ENCODE results near the gene SLC6A19.

Gene SLC6A19

DNA sequence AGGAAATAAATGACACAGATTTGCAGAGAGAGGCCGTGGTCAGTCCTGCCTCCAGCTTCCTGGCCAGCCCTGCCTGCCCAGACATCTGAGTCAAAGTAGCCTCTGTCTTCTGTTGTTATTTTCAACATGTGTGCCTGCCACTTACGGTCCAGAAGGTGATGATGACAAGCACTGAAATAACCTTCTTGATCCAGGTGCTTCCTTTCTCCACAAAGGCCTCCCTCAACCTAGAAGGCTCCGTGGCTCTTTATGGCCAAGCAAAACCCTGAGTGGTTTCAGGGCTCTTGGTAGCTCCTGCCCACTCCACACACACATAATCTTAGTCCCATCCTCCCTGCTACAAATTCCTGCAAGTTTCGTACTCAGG is 34.1 kb upstream of the SLC6A19 start:
- no peak for DNase-seq

DNA sequence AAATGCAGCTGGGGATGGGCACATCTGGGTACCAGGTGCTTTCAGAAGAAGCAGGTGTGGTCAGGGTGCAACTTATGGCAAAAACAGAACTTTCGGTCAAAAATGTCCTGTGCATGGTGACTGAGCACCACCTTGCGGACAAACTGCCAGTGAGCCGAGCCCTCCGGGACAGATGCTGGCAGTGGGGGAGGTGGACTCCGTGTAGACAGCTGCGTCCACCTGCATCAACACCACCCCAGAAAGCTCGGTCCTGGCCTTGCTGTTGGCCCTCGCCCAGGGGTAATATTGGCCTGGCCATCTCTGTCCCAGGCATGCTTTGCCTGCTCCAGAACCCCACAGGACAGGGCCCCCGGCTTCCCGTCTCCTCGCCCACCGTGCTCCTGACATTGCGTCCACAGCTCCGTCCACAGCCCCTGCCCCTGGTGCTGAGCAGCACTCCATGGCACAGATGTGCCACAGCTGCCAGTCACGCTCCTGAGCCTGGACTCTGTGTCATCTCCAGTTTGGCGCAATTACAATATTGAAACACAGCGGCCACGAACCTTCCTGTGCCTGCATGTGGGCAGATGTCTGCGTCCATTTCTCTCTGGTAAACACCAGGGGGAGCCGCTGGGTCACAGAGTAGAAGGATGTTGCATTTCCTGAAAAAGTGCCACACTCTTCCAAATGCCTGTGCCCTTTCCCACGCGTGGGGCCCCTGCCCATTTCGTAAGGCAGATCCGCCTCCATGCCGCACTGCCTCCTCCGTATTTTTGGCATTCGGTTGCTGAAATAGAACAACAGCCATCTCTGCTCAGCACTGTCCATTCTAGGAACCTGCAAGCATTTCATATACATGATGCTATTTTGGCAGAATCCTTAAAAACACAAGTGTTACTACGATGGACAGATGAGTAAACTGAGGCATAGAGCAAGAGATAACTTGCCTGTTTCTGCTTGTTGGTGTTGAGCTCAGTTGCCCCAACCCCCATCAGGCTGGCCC is 33.4 kb upstream of the SLC6A19 start:
- DNase-seq, result peak; percentile 46

DNA sequence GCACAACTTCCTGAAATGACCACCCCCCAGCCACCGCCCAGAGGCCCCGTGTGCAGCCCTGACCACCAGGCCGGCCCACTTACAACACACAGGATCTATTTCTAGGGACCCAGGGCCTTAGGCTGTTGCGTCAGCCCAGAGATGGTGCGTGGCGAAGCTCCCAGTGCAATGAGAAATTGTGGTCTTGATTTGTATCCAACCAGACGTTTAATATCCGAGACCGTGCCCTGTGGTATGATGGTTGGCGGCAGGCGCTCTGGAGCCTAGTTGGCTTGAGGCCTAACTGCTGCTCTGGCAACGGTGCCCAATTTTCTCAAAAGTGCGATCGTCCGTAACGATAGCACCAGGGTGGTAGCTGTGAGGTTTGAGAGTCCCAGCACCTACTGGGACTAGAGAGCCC is 32.6 kb upstream of the SLC6A19 start:
- DNase-seq, result no peak

DNA sequence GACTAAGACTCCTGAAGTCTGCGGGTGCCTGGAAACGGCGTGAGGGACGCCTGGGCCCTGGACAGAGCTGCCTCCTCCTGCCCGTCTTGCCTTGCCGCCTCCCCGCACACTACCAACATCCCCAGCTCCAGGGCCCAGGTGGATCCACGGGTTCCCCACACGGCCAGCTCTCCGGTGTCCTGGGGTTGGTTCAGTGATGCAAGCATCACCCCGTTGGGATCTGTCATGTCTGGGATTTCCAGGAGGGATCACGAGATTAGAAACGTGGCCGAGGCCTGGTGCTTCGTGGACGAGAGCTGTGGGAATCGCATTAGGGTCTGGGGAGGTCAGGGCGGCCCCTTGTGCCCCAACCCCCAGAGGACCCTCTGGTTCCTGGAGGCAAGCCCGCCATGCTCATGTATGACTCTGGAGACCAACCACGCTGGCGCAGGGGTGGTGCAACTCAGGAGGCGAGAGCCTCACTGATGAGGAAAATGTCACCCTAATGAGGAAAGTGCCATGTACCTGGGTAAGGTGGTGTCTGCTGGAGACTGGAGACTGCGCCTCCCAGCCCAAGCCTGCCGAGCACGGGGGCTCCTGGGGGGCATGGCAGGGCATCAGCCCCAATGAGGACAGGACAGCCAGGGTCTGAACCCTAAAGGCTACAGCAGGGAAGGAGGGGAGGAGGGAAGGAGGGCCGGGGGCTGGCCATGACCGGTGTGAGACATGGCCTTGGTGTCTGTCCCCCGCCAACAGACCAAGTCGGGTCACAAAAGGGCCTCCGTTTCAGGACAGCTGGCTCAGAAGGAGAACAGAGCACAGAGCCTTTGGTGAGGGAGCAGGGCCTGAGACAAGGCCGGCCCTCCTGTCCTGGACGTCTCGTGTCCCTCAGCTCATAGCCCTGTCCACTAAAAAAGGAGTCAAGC is 31.9 kb upstream of the SLC6A19 start:
- no peak for DNase-seq

- no peak for DNase-seq
These were observed 30.0 kb upstream of the SLC6A19 start for GRCh38 chr5:1171340-1171941.

- no peak for DNase-seq
These were observed 29.3 kb upstream of the SLC6A19 start for GRCh38 chr5:1172007-1172581.

DNA sequence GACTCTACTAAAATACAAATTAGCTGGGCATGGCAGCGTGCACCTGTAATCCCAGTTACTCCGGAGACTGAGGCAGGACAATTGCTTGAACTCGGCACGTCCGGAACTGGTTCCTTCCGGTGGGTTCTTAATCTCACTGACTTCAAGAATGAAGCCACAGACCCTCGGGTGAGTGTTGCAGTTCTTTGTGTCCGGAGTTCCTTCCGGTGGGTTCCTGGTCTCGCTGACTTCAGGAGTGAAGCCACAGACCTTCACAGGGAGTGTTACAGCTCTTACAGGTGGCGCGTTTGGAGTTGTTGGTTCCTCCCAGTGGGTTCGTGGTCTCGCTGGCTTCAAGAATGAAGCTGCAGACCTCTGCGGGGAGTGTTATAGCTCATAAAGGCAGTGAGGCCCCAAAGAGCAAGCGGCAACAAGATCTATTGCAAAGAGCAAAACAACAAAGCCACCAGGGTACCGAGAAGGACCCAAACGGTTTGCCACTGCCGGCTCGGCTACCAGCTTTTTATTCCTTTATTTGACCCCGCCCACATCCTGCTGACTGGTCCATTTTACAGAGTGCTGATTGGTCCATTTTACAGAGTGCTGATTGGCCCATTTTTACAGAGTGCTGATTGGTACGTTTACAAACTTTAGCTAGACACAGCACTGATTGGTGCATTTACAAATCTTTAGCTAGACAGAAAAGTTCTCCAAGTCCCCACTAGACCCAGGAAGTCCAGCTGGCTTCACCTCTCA is 28.6 kb upstream of the SLC6A19 start:
- no peak for DNase-seq

- no peak for DNase-seq
These were observed 27.8 kb upstream of the SLC6A19 start for GRCh38 chr5:1173485-1174070.

DNA sequence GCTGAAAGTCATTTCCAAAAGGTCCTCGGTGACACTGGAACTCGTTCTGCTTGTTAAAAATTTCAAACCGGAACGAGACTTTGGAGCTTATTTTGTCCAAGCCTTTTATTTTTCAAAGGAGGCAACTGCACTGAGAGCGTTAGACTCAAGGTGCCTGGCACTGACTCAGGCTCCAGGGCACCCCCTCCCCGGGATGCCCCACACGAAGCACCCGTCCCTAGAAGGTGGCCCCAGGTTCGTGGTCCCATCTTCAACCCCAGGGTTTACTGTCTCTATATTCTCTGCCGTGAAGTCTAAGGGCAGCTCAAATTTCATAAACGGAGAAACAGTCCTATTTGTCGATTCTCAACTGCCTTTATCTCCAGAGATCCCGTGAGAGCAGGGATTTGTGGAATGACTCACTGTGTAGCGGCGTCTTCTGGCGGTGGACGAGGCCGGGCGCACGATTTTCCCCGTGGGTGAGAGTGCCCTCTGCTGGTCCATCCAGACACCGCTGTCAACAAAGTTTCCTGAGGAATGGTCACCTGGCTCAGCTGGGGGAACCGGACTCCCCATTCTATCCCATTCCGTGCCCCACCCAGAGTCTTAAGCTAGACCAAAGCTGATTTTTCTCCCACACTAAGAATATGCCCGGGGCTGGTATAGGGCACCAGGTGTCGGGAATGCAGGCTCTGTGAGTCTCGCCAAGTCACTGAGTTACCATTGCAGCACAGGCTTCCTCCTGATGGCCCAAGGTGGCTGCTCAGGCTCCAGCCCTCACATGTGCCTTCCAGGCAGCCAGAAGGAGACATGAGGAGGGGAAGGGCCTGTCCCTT is 27.1 kb upstream of the SLC6A19 start:
- peak; percentile 24 for DNase-seq

DNA sequence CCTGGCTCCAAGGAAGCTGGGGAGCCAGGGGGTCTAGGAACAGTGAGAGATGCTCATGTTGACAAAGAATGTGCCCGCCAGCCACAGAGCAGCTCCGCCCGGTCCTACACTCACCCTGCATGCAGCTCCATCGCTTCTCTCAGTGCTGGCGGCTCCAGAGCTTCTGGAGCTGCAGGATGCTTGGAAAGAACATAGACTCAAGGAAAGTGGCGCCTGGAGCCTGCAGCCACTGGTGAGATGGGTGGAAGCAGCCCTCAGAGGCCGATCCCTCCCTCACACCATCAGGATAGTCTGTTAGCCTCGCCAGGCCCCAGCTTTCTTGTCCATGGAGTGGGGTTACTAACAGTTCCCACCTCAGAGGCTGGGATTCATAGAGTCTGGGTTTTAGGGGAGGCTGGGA is 26.4 kb upstream of the SLC6A19 start:
- no peak for DNase-seq

DNA sequence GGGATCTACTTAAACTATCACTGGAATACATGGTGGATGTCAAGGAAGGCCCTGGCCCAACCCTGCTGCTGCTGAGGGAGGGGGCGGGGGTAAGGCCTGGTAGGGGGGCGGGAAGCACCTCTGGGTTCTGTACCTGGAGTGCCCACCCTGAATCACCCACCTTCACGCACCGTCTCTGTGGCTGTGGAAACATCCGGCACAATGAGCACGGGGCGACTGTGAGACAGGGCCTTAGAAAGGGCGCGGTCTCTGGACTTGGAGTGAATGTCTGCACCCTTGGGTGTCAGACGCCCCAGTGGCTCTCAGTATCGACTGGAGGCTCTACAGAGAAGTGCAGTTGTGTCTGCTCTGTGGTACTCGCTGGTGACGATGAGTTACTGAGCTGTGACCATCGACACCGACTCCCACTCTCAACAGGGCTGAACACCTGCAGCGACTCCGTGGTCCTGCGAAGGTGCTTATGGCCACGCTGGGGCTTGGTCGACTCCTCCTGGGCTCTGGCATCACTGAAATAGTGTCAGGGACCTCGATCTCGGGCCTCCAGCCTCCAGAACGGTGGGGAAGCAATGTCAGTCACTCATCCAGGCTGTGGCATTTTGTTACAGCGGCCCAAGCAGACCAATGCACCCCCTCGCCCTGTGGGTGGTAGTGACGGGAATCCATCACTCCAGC is 25.5 kb upstream of the SLC6A19 start:
- no peak for DNase-seq

DNA sequence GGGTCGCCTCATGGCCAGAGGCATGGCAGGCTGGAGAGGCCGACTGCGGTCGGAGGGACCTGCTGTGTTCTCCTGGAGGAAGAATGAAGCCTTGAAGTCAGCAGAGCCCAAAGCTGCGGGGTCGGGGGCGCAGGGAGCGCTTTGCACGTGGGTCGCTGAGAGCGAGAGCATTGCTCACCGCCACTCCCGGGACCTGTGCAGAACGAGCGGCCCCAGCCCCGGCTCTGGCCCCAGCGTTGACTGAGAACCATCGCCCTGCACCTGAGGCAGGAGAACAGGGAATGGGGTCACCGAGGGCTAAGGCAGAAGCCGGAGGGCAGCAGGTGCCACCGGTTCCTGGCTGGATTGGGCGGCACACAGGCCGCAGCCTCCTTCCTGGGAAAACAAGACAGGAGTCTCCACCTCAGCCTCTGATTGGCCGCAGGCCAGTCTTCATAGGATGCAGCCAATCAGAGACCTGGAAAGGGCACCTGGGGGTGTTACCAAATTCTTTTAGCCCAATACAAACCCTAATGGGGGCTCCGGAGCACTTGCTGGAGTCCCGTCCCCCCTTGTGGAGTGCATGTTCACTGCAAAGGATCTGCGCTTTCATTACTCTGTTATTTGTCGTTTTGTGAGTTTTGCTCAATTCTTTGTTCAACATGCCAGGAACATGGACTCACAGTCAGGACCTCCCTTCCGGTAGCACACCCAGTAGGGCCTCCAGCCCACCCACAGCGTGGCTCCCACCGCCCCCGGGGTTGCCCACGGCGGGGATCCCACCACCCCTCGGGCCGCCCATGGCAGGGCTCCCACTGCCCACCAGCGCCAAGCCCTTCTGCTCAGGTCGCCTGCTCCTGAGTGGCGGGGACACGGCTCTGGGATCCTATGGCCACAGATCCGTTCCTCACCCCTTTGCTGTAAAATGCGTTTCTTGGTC is 24.7 kb upstream of the SLC6A19 start:
- no peak for DNase-seq

- no peak for DNase-seq
These were observed 23.4 kb upstream of the SLC6A19 start for GRCh38 chr5:1177826-1178528.

- no peak for DNase-seq
These were observed 22.6 kb upstream of the SLC6A19 start for GRCh38 chr5:1178529-1179382.

GRCh38 chr5:1179383-1179715 is 22.0 kb upstream of the SLC6A19 start:
- no peak for DNase-seq

DNA sequence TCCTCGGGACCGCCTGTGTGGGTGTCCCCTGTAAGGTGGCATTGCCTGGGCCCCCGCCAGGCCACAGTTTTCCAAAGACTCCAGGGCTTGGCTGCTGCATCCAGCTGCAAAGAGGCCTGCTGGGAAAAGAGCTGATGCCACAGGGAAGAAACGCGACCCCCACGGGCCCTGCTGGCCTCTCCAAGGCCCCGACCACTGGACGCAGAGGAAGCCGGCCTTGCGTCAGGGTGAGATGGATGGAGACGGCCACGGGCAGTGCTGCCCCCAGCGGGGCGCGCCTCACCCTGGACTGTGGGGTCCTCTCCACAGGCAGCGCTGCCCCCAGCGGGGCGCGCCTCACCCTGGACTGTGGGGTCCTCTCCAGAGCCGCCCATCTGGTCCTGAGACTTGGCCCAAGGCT is 21.3 kb upstream of the SLC6A19 start:
- no peak for DNase-seq

- DNase-seq, result no peak
These were observed 20.5 kb upstream of the SLC6A19 start for GRCh38 chr5:1180841-1181271.

Data from NCI-H526 treated with DMSO at 0.1 percent for 48 hours (cell line).